GM12874 (cell line): ENCODE data around the gene MBNL2.

Experiments used
- TF ChIP-seq, protein P1 (sequence below): IDR thresholded peaks from 2 replicates; pipeline ENCODE4 v1.5.1; 2011; ENCODE audit warnings: low read depth, mild to moderate bottlenecking, control low read depth, low read length, moderate library complexity; ENCODE audit not compliant: insufficient read depth

MBNL2 gene

GRCh38 chr13:97223037-97223710 lies 1.0 kb downstream of the MBNL2 start:
- TF ChIP-seq, protein P1, sequence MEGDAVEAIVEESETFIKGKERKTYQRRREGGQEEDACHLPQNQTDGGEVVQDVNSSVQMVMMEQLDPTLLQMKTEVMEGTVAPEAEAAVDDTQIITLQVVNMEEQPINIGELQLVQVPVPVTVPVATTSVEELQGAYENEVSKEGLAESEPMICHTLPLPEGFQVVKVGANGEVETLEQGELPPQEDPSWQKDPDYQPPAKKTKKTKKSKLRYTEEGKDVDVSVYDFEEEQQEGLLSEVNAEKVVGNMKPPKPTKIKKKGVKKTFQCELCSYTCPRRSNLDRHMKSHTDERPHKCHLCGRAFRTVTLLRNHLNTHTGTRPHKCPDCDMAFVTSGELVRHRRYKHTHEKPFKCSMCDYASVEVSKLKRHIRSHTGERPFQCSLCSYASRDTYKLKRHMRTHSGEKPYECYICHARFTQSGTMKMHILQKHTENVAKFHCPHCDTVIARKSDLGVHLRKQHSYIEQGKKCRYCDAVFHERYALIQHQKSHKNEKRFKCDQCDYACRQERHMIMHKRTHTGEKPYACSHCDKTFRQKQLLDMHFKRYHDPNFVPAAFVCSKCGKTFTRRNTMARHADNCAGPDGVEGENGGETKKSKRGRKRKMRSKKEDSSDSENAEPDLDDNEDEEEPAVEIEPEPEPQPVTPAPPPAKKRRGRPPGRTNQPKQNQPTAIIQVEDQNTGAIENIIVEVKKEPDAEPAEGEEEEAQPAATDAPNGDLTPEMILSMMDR = no peak

DNA sequence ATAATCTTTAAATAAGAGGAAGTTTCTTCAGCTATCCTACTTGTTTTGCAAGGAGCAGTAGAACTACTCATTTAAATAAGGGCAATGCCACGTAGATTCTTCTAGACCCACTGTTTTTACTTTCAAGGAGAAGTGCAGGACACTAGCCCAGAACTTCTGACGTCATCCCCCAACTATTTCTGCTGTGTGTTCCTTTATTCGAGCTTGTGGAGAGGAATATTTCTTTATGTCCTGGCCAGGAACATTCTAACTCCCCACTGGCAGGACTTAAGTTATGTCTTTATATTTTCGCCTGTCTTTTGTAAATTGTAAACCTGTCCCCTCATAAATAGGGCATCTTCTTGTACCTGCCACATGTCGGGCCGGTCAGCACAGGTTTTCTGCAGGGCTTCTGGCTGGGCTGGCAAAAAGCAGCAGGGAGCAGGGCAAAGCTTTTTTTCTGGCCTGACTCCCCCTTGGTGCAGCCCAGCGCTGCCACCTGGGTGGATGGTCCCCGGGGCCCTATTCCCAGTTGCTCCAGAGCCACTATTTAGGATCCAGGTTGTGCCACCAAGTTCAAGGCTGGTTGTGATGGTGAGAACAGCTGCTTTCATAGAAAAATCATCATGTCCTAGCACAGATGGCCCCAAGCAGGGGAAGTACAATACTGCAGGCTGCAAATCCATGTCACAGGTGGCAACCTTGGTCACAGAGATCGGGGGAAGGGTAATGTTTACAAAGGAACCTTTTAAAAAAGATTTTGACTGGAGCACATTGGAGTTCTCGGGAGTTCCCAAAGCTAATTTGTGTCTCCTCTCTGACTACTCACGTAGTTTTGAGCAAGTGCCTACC lies 1.8 kb downstream of the MBNL2 start:
- TF ChIP-seq, protein P1 = no peak

- TF ChIP-seq, protein P1 = no peak
Observed at GRCh38 chr13:97224544-97225300, 2.6 kb downstream of the MBNL2 start.

DNA sequence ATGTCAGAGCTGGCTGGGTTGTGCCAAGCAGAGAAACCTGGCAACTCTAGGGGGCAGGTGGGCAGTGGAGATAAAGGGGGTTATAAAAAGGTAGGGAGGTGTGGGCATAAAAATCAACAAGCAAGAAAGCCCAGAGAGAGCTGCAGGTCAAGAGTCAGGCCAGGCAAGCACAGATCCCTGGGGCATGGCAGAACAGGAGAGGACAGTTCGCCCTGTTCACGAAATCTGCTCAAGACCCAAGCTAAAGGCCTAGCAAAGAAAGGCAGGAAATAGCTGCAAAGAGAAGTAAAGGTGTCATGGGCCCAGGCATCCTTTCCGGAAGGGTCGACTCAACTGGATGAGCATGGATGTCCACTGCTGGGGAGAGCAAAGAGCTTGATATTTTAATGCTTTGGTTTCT lies 3.4 kb downstream of the MBNL2 start:
- TF ChIP-seq, protein P1 = no peak

- TF ChIP-seq, protein P1 = no peak
Observed at GRCh38 chr13:97226013-97226412, 3.9 kb downstream of the MBNL2 start.

- TF ChIP-seq, protein P1 = no peak
Observed at GRCh38 chr13:97226788-97227627, 4.9 kb downstream of the MBNL2 start.
